Muscle layer of colon (tissue), 2 donors: Measurements from ENCODE around the gene CUL4A.
A peak's percentile ranks its signal among the peaks of the same experiment; 100 is the strongest.
"Not testable (repeated sequence)": the region's sequence is repeated elsewhere in the genome, so short reads cannot be mapped to it uniquely, and the experiment has no call there.

ENCODE experiments used
- H3K27ac ChIP-seq: one replicate; pipeline ENCODE4 v1.7.0; 2013; ENCODE audit warnings: low read depth, mild to moderate bottlenecking, low read length, moderate library complexity
- H3K27me3 ChIP-seq, 2 donors: one replicate each; pipeline ENCODE4 v1.7.0; 2013; ENCODE audit warnings: low read length in 2 of 2, mild to moderate bottlenecking in 2 of 2; ENCODE audit not compliant: insufficient read depth in 2 of 2, control insufficient read depth in 1 of 2
- H3K36me3 ChIP-seq: one replicate; pipeline ENCODE4 v1.7.0; 2013; ENCODE audit warnings: mild to moderate bottlenecking, low read length; ENCODE audit not compliant: insufficient read depth
- H3K4me1 ChIP-seq: one replicate; pipeline ENCODE4 v1.7.0; 2013; ENCODE audit warnings: mild to moderate bottlenecking, low read length; ENCODE audit not compliant: insufficient read depth
- H3K4me3 ChIP-seq, 2 donors: one replicate each; pipeline ENCODE4 v1.7.0; 2013; ENCODE audit warnings: low read length in 2 of 2, low read depth in 1 of 2, mild to moderate bottlenecking in 1 of 2, moderate library complexity in 1 of 2
- H3K9ac ChIP-seq: one replicate; pipeline ENCODE4 v1.7.0; 2013; ENCODE audit warnings: low read length
- H3K9me3 ChIP-seq: one replicate; pipeline ENCODE4 v1.7.0; 2013; ENCODE audit warnings: mild to moderate bottlenecking, low read length
- donor health status: abdominal sarcoma.
- donor health status: Adenocarcinoma of cecum.

CUL4A gene

GRCh38 chr13:113209336-113209758 lies at the start of gene CUL4A:
Gene CUL4A (plus strand): TSS chr13:113209613. CDS start chr13:113209628, 15 bp downstream.
- Histone ChIP-seq H3K27me3 (no peaks in the 10 kb centered on the region), H3K4me3 (peak within 1 kb of the TSS; percentile 70 to 92), H3K27ac (peak within 1 kb of the TSS; percentile 92), H3K36me3 (no peaks in the 10 kb centered on the region), H3K9ac (peak within 1 kb of the TSS; percentile 46), H3K4me1 (peaks cover 43% of the 10 kb centered on the region), H3K9me3 (no peaks in the 10 kb centered on the region)

GRCh38 chr13:113159701-113160100 lies 49.7 kb upstream of the CUL4A start:
- Histone ChIP-seq H3K36me3 (no peaks in the 10 kb centered on the region), H3K4me1 (no peaks in the 10 kb centered on the region), H3K9me3 (no peaks in the 10 kb centered on the region), H3K9ac (no peak overlapping the region), H3K27me3 (peaks cover 18 to 20% of the 10 kb centered on the region in 2 donors), H3K4me3 (no peak overlapping the region), H3K27ac (no peak overlapping the region)

GRCh38 chr13:113160983-113161382 lies 48.4 kb upstream of the CUL4A start:
- Histone ChIP-seq H3K9me3 (no peaks in the 10 kb centered on the region), H3K4me3 (no peak overlapping the region), H3K27ac (no peak overlapping the region), H3K27me3 (peaks cover 18 to 20% of the 10 kb centered on the region in 2 donors), H3K4me1 (no peaks in the 10 kb centered on the region), H3K36me3 (no peaks in the 10 kb centered on the region), H3K9ac (no peak overlapping the region)

- Histone ChIP-seq H3K27me3 (peaks cover 18 to 20% of the 10 kb centered on the region in 2 donors), H3K9ac (no peak overlapping the region), H3K27ac (no peak overlapping the region), H3K36me3 (no peaks in the 10 kb centered on the region), H3K9me3 (no peaks in the 10 kb centered on the region), H3K4me3 (no peak overlapping the region), H3K4me1 (no peaks in the 10 kb centered on the region)
These were observed 48.0 kb upstream of the CUL4A start for GRCh38 chr13:113161433-113161832.

- H3K4me3 ChIP-seq, H3K27ac ChIP-seq, H3K9ac ChIP-seq: not testable (repeated sequence)
These were observed 47.4 kb upstream of the CUL4A start for GRCh38 chr13:113161975-113162374.

GRCh38 chr13:113162783-113163685 lies 46.4 kb upstream of the CUL4A start:
- no peak overlapping the region for H3K4me3 ChIP-seq
- peaks cover 18 to 20% of the 10 kb centered on the region in 2 donors for H3K27me3 ChIP-seq
- no peaks in the 10 kb centered on the region for H3K4me1 ChIP-seq
- no peak overlapping the region for H3K9ac ChIP-seq
- H3K36me3 ChIP-seq, result no peaks in the 10 kb centered on the region
- H3K27ac ChIP-seq, result no peak overlapping the region
- no peaks in the 10 kb centered on the region for H3K9me3 ChIP-seq

More at GRCh38 chr13:113161975-113162374, 47.4 kb upstream of the CUL4A start:
- H3K4me1 ChIP-seq, H3K36me3 ChIP-seq, H3K9me3 ChIP-seq: not testable (repeated sequence)
- peaks cover 18 to 20% of the 10 kb centered on the region in 2 donors for H3K27me3 ChIP-seq

GRCh38 chr13:113164492-113164891 lies 44.9 kb upstream of the CUL4A start:
- H3K36me3 ChIP-seq, result no peaks in the 10 kb centered on the region
- no peaks in the 10 kb centered on the region for H3K4me1 ChIP-seq
- no peak overlapping the region for H3K4me3 ChIP-seq
- H3K27ac ChIP-seq, result no peak overlapping the region
- H3K9me3 ChIP-seq, result no peaks in the 10 kb centered on the region
- no peak overlapping the region for H3K9ac ChIP-seq
- H3K27me3 ChIP-seq, result peaks cover 12 to 20% of the 10 kb centered on the region in 2 donors

- Histone ChIP-seq H3K27me3 (peaks cover 7 to 13% of the 10 kb centered on the region in 2 donors), H3K36me3 (peaks cover 2% of the 10 kb centered on the region), H3K4me1 (no peaks in the 10 kb centered on the region)
These were observed 43.1 kb upstream of the CUL4A start for GRCh38 chr13:113166266-113166665.

GRCh38 chr13:113166681-113167080 lies 42.7 kb upstream of the CUL4A start:
- peaks cover 6% of the 10 kb centered on the region for H3K36me3 ChIP-seq
- no peak overlapping the region for H3K9ac ChIP-seq
- no peaks in the 10 kb centered on the region for H3K4me1 ChIP-seq
- no peak overlapping the region for H3K27ac ChIP-seq
- no peak overlapping the region for H3K4me3 ChIP-seq
- peaks cover 5 to 9% of the 10 kb centered on the region in 2 donors for H3K27me3 ChIP-seq
- no peaks in the 10 kb centered on the region for H3K9me3 ChIP-seq

More at GRCh38 chr13:113166266-113166665, 43.1 kb upstream of the CUL4A start:
- Histone ChIP-seq H3K9me3 (no peaks in the 10 kb centered on the region), H3K27ac (no peak overlapping the region), H3K4me3 (no peak overlapping the region), H3K9ac (no peak overlapping the region)

- H3K4me3 ChIP-seq, result no peak overlapping the region
- no peaks in the 10 kb centered on the region for H3K4me1 ChIP-seq
- peaks cover 5 to 9% of the 10 kb centered on the region in 2 donors for H3K27me3 ChIP-seq
- H3K27ac ChIP-seq, result no peak overlapping the region
- peaks cover 11% of the 10 kb centered on the region for H3K36me3 ChIP-seq
- no peak overlapping the region for H3K9ac ChIP-seq
- H3K9me3 ChIP-seq, result no peaks in the 10 kb centered on the region
These were observed 42.3 kb upstream of the CUL4A start for GRCh38 chr13:113167155-113167554.

- H3K4me3 ChIP-seq, result no peak overlapping the region
- peaks cover 15% of the 10 kb centered on the region for H3K36me3 ChIP-seq
- H3K27me3 ChIP-seq, result peaks cover 5 to 9% of the 10 kb centered on the region in 2 donors
- no peaks in the 10 kb centered on the region for H3K9me3 ChIP-seq
- H3K4me1 ChIP-seq, result no peaks in the 10 kb centered on the region
- no peak overlapping the region for H3K9ac ChIP-seq
- H3K27ac ChIP-seq, result no peak overlapping the region
These were observed 41.8 kb upstream of the CUL4A start for GRCh38 chr13:113167575-113167974.
